Stimulated activated CD4-positive, alpha-beta T cell treated with anti-CD3 and anti-CD28 coated beads, Interleukin-4, amount 100 ng/mL, for 24 hours (primary cell): ENCODE measurements around the gene RRBP1.
"Not testable (repeated sequence)": the region's sequence is repeated elsewhere in the genome, so short reads cannot be mapped to it uniquely, and the experiment has no call there.

ENCODE experiments used
- DNase-seq: peaks from one replicate; pipeline ENCODE4 v3.0.0-alpha.2; 2020

Gene RRBP1

DNA sequence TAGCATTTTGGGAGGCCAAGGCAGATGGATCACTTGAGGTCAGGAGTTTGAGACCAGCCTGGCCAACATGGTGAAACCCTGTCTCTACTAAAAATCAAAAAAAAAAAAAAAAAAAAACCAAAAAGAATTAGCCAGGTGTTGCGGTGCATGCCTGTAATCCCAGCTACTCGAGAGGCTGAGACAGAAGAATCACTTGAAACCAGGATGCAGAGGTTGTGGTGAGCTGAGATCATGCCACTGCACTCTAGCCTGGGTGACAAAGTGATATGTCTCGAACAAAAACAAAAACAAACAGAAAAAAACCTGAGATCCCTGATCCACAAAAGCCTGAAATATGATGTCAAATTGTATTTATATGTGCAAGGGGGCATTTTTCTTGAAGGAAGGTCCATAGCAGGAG, 25.9 kb upstream of the RRBP1 start:
- not testable (repeated sequence) for DNase-seq

DNA sequence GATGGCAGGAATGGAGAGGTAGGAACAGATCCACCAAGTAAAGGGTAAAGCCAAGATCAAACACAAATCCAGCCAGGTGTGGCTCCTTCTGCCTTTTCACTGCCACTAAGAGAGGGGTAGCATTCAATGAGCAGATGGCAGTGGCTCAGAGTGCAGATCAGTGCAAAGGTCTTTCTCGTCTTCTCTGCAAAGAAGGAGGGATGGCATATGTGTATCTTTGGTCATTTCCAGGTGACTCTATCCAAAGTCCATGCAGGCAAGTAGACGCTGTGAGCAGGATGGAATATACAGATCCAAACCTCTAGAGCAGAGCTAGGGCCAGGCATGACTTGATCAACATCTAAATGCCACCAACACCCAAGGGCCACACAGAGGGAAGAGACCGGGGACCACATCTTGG, 24.6 kb upstream of the RRBP1 start:
- no peak for DNase-seq

GRCh38 chr20:17705916-17706315, 23.9 kb upstream of the RRBP1 start:
- no peak for DNase-seq

GRCh38 chr20:17704589-17705317, 22.7 kb upstream of the RRBP1 start:
- DNase-seq = no peak

DNA sequence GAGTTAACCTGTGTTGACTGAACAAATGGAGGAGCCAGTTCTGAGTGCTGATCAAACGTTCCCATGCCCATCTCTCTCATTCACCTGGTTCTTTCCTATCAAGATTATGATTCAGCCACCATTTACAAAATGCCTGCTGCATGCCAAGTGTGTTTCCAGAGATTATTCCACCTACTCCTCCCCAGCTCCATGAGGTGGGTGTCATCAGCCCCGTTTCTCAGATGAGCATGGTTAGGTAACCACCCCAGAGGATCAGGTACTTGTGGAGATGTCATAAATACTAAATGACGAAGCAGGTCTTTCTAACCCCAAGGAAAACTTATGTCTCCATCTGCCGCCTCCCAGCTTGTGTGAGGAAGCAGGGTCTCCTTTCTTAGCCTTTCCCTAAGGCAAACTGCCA, 19.8 kb upstream of the RRBP1 start:
- no peak for DNase-seq

DNA sequence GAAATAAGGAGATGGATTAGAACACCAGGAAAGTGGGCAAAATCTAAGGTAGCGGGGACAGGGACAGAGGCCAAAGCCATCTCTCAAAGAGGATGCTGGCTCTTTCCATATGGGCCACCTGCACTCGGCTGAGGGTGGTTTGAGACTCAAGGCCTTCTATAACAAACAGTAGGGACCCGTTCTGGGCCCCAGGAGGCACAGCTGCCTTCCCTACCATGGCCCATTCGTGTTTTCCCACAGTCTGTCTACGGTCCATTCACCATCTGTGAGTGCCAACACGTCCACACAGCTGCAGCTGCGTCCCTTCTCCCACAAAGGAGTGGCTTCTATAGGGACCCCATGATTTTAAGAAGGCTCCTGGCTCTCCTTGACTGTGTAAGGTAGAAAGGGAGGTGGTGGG, 18.6 kb upstream of the RRBP1 start:
- DNase-seq = no peak

GRCh38 chr20:17699931-17700351, 17.9 kb upstream of the RRBP1 start, which contains the start of gene BANF2:
Gene BANF2, plus strand, starts transcription at chr20:17699966. Its CDS starts 25,060 bp downstream, at chr20:17725026.
- DNase-seq = no peak

DNA sequence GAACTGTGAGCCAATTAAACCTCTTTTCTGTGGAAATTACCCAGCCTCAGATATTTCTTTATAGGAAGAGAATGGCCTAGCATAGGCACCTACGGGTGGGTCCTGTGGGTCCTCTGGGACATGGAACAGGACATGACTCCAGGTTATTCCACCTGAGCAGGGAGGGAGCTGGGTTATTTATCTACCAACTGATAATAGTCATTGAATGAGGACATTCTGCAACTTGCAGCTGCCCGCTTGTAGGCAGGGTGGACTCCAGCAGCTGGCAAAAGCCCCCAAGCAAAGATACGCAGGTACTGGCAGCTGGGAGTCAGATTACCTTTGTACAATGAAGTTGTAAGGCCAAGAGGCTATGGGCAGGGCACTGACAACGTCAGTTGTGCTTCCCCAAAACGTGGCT, 16.3 kb upstream of the RRBP1 start:
- DNase-seq = no peak

DNA sequence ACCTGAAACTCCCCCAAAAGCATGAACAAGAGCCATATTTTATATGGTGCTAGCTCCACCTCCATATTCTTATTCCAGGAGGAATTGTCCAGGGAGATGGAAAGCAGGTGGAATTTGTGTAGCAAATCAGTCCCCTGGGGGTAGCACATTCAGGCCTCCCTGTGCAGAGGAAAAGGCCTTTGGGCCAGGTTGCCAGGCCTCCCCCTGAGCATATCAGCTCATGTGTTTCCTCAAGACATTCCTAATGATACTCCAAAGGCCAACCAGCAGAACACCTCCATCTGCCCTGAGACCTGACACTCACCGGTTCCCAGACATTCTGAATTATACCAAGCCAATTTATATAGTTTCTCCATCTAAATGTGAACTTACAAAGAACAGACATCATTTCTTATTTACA, 15.1 kb upstream of the RRBP1 start:
- DNase-seq = no peak

- no peak for DNase-seq
Observed at GRCh38 chr20:17696287-17696686, 14.2 kb upstream of the RRBP1 start.

- DNase-seq = no peak
Observed at GRCh38 chr20:17694767-17695166, 12.7 kb upstream of the RRBP1 start.

- no peak for DNase-seq
Observed at GRCh38 chr20:17693444-17694001, 11.5 kb upstream of the RRBP1 start.

- DNase-seq = no peak
Observed at GRCh38 chr20:17691758-17692157, 9.7 kb upstream of the RRBP1 start.

DNA sequence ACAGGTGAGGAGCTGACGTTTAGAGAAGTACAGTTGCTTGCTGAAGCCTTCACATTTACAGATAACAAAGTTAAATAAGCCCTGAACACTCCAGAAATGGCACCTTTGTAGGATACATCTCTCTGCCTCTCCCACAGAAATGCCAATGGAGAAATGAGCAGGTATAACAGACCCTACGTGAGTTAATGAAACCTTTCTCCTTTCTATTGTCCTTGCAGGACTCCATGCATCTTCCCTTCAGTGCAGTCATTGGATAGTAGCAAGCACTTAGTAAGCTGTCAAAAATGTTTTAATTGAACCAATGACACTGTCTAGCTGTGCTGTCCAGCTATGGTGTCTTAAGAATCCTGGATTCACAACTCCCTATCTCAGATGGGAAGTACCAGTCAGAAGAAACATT, 8.1 kb upstream of the RRBP1 start:
- no peak for DNase-seq

DNA sequence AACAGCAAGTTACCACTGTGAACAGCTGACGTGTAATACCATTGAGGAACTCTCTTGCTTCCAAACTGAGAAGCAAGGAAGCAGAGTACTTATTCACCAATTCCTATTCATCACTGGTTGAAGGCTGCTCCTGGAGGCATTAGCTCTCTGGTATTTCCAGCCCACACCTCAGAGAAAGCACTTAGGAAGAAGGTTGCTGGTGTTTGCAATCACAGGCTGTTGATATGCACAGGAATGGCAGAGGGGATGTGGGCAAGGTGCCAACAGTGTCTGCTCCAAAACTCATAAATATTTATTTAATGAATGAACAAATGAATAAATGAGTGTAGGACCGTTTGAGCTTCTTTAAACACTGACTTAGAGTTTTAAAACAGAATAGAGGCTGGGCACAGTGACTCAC, 6.9 kb upstream of the RRBP1 start:
- no peak for DNase-seq

DNA sequence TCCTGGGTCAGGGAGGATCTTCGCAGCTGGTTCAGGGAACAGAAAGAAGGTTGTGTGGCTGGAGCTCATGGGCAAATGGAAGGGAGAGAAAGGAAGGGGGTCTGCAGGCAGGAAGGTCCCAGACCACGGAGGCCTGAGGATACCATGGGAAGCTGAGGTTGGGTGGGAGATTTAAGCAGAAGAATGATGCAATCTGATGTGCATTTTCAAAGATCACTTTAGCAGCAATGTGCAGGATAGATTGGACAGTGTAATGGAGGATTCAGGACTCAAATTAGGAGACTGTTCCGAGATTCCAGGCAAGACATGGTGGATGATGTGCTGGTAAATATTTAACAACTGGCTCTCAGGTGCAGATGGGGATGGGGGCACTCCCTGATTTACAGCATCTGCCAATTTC, 5.8 kb upstream of the RRBP1 start:
- DNase-seq = no peak

DNA sequence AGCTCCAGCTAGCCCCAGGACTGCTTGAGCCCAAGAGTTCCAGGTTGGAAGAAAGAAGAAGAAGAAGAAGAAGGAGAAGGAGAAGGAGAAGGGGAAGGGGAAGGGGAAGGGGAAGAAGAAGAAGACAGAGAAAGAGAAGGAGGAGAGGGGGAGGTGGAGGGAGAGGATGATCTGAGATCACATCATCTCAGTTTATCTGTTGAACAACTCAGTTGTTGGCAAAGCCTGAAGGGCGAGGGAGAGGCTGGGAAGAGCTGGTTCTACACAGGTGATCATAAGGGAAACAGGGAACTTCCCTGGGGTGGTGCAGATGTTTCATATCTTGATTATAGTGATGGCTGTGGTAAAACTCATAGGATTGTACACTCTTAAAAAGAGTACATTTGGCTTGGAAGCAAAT, 3.1 kb upstream of the RRBP1 start:
- no peak for DNase-seq

DNA sequence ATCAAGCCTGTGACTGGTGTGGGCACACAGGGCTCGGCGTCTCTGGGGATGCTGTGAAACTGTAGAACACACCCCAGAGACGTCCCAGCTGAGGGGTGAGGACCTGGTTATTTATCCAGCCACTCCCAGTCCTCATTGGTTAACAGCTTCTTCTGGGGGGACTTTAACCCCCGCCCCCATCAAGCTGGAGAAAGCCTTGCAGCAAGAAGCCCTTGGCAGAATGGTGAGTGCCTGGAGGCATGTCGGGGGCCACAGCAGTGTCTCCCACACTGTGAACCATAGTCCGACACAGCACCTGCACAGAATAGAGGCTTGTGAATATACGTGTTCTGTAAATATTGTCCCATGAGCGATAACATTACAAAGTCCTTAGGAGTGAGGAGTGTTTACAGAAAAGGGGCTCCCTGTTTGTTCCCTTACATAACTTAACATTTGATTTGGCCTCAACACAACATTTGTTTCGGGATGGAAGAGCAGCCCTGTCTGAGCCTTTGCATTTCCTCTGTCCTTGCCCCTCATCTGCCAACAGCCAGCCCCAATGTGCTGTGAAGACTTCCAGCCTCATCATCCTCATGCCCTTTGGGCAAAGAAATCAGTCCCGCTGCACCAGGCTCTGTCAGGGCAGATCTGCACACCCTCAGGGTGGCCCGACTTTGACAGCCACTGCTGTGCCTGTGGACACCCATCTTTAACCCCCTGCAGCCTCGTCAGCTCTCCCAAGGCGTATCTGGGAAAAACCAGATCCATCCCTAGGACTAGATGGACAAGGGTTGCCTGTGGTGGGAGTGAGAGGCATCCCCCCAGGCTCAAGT, 2.2 kb upstream of the RRBP1 start:
- DNase-seq = no peak

- no peak for DNase-seq
Observed at GRCh38 chr20:17683218-17684076, 1.4 kb upstream of the RRBP1 start.

DNA sequence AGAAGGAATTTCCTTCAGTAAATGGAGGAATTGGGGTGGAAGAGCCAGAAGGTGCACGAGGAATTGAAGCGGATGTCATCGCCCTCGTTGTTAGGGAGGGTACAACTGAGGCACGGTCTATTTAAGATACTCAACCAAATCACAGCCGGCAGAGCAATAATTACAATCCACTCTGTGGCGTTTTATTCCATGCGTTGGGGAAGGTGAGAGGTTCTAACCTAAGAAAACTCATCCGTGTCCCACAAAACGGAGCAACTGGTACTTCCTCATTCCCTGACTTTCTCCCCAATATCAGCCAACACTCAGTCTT, 802 bp upstream of the RRBP1 start:
- no peak for DNase-seq

- no peak for DNase-seq
Observed at GRCh38 chr20:17681726-17682102, 328 bp downstream of the RRBP1 start.

DNA sequence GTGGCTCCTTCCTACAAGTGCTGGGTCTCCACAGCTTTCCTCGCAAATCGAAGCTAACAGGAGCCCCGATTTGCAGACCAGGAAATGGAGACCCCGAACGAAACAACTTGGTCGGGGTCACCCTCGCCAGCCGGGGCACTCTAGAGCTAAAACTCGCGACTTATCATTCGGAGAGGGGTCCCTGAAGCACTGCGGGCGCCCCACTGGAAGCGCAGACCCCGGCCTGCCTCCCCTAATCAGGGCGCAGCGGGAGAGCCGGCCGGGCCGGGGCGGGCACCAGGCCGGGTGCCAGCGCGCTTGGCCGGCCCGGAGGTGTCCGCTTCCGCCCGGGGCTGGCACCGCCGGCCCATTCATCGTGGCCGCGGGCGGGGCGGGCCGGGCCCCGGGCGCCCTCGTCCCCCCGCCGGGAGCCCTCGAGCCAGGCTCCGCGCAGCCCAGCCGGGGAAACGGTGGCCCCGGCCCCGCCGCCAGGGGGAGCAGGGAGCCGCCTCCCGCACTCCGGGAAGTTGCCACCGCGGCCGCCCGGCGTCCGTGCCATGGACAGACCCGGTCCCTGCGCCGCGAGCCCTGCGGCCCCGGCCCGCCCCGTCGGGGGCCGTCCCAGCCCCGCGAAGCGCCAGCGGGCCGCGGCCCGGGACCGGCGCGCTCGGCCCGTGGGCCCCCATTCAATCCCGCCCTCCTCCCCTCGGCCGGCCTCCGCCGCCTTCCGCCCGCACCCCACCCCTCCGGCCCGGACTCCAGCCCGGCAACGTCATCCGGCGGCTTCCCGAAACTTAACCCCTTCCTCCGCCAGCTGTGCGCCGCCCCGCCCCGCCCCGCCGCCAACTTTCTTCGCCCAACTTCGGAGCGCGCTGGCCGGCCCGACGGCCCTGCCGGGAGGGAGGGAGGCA, 961 bp downstream of the RRBP1 start:
- peak; percentile 79 for DNase-seq
